HG03108 (cell line): Measurements from ENCODE around the gene DIO2.

Source experiments
- ATAC-seq: cut with Tn5 transposase; IDR thresholded peaks from one replicate; pipeline ENCODE4 v1.9.1; 2021; ENCODE audit warnings: moderate library complexity; ENCODE audit not compliant: unreplicated experiment

Gene DIO2

GRCh38 chr14:80211153-80212022 is at the start of gene DIO2:
TSS of gene DIO2 (minus strand) at chr14:80211504. CDS start at chr14:80211472, 32 bp downstream.
- ATAC-seq = no peak

DNA sequence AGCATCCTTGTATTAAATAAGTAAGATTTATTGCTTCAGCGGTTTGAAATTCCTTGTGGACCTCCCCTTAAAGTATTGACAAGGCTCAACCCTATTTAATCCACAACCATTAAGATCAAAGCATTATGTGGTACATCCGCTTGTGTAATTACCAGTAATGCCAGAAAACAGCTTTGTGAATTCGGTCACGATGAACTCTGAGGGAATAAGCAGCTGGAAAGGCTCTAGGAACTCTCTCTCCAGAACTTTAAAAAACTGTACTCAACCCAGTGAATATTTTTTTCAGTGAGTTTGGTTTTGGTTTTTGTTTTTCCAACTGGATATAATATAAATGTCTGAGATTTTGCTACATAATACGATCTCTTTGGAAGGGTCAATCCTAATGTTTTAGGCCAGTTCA is 49.3 kb upstream of the DIO2 start:
- ATAC-seq = no peak

DNA sequence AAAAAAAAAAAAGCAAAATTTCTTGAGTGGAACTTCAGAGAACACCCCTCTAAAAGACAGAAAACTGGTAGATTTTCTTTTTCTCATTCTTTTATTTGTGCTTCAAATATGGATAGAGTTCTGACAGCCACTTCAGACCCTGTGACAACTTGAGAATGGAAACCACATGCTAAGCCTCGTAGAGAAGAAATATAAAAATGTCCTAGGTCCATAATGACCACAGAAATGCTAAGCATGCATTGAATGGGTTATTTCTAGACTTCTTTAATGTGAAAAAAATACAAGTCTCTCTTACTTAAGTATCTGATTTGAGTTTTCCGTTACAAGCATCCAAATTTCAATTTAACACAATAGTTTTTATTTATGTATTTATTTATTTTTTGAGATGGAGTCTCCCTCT is 28.3 kb upstream of the DIO2 start:
- no peak for ATAC-seq

- no peak for ATAC-seq
Measured at GRCh38 chr14:80237143-80237542, 25.8 kb upstream of the DIO2 start.

GRCh38 chr14:80233470-80234089 is 22.3 kb upstream of the DIO2 start:
- no peak for ATAC-seq

DNA sequence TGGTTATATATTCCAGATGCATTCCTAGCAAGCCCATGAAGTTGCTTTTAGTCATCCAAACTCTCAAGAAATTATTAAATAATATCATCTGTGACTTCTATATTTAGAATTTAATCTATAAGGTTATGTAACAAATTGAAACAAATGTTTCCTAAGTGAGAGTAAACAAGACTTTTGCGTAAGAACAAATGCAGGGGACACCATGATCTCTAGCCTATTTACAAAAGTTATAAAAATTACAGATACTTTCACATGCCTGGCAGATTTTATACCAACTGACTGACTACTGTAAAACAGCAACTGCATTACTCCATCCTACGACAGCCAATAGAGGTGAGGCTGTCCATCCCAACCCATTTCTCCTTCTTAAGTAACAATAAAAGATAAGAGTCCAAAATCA is 20.4 kb upstream of the DIO2 start:
- ATAC-seq = no peak

DNA sequence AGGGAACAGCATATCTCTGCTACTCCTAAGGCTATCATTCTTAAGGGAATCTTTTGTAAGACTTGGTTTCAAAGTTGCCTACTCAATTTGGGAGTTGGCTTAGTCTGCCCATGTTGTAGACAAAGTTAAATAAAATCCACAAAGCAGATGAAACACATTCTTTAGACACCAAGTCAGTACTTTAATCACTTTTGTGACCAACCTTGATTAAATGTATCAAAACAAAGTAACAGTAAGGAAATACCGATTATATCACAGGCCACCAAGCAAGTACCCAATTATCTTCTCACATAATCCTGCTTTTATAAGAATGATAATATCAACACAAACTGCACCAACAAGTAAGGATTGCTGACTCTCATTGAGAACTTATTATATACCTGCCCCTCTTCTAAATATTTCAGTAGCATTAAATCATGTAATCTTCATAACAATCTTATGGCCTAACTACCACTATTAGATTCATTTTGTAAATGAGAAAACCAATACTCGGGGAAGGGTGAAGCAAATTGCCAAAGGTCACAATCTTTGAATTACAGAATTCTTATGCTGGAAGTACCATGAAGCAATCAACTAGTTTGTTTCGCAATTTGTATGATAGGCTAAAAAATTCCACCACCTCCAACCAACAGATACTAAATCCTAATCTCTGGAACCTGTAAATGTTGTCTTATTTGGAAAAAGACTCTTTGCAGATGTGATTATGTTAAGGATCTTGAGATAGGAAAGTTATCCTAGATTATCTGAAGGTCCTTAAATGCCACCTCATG is 12.6 kb upstream of the DIO2 start:
- ATAC-seq = no peak

- no peak for ATAC-seq
Measured at GRCh38 chr14:80216818-80217217, 5.5 kb upstream of the DIO2 start.

DNA sequence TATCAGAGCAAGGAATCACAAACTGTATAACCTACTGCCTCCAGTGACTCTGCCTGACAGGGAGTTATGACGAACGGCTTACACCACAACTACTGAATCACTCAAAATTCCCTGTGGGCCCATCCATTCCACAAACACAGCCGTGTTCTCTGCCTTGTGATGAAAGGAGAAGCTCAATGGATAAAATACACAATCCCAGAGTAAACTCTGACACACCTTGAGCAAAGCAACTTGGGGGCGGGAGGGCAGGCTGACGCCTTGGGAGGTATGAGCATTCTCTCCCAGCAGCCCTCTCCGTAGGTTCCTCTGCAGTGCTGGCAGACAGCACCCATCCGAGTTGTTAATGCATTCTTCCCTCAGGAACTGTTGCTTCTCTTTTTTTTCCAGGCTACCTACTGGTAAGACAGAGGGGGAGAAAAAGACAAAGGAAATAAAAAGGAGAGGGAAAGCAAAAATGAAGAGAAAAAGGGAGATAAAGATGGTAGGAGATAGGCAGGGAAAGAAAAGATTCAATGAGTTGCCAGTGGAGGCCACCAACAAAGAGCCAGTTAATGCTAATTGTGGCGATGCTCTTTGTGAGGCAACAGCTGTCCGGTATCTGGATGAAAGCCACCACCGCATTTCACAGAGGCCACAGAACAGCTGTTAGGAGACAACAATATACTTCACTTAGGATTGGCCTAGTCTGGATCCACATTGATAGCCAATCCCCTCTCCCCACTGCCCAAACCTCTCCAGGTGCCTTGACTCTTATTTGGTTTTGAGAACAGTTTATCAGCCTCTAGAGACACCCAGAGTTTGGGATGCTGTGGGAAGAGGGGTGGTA is 4.7 kb upstream of the DIO2 start:
- ATAC-seq = no peak

GRCh38 chr14:80215081-80215480 is 3.8 kb upstream of the DIO2 start:
- no peak for ATAC-seq

DNA sequence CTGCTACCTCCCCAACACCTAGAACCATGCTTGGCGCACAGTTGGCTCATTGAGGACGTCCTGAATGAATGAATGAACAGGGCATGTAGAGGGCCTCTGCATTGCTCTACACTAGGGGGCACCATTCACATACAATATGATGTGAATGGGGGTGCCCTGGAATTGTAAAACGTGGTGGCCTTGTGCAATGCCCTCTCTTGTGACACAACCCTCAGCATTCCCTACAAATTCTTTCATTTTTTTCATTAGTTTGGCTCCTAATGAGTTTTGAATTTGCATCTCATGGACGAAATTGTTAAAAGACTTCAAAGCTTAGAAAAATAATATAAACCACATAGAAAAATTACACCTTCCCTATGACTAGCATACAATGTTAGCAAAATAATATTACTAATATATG is 2.3 kb upstream of the DIO2 start:
- no peak for ATAC-seq

GRCh38 chr14:80212023-80212397 is 706 bp upstream of the DIO2 start:
- peak; percentile 61 for ATAC-seq

GRCh38 chr14:80208461-80208860 is 2.8 kb downstream of the DIO2 start:
- ATAC-seq = no peak

GRCh38 chr14:80206351-80207080 is 4.8 kb downstream of the DIO2 start:
- no peak for ATAC-seq

- no peak for ATAC-seq
Measured at GRCh38 chr14:80202888-80203562, 8.3 kb downstream of the DIO2 start.

DNA sequence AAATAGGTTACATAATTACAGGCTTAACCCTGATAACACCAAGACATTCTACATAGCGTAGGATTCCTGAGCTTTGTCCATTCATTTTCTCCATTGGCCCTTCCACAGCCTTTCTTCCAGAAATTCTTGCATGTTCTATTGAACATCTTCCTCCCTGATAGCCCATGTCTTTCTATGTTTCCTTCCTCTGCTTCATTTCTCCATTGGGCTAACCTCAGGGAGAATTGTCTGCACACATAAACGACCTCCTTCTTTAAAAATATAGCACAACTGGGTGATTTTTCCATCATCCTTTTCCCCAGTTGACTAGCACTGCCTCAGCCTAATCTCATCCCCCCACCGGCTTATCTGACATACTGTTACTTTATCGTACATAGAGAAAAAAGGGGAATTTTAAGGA is 11.2 kb downstream of the DIO2 start:
- no peak for ATAC-seq

DNA sequence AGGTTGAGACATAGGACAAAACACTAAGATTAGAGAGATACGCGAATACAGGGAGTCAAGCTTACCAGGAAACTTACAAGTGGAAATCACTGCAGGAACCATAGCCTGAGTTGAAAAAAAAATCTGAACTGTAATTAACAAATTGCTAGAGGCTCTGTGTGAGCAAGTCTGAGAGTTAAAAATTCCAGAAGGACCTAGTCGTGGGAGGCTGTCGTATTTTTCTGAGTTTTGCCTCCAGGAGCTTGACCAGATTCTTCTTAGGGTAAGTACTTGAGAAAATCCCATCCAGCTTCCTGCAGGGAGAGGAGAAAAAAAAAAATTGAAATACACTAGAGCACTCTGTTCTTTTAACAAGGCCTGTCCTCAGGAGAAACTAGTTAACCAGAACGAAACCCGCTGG is 22.7 kb downstream of the DIO2 start:
- no peak for ATAC-seq

DNA sequence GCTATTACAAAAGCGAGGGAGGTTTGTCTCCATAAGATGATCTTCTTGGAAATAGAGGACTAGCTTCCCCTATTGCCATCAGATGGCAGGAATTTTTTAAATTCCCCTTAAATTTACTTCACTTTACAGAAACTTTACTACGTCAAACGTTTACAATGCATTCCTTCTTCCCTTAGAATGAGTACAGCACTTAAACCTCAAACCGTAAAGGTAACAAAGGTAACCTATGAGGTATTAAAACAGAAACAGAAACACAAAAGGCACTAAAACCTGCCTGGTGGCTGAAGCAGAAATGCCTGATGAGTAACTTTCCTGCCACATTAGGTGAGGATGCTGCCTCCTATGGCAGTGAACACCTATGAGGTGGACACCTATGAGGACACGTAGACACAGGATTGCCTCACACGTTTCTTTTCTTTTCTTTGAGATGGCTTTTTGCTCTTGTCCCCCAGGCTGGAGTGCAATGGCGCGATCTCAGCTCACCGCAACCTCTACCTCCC is 25.0 kb downstream of the DIO2 start:
- ATAC-seq = no peak

DNA sequence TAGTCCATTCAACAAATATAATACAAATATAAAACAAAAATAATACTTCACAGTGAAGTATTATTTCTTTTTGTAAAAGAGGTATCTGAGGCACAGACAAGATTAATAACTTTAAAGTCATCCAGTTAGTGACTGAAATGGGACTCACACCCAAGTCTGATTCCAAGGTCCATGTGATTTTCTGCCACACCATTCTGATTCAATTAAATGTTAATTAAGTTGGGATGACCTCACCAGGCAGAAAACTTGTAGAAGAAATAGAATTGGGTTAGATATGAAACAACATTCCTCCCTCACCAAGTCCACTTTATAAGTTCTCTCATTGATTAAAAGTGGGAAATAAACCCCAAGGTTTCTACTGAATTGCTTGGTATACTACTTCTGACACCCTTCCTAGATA is 34.4 kb downstream of the DIO2 start:
- no peak for ATAC-seq
